Measurements from ENCODE around the gene LOXHD1.

- TF ChIP-seq EZH2 (IDR thresholded peaks at IDR 0.05; ENCODE audit: borderline replicate concordance, low read depth, low read length, poor library complexity, severe bottlenecking) (no peak), CTCF (conservative IDR thresholded peaks at IDR 0.05; ENCODE audit: low read depth, low read length) (no peak)
These were observed 39.2 kb upstream of the LOXHD1 start for GRCh38 chr18:46696268-46696667.
